Stimulated activated naive CD4-positive, alpha-beta T cell (primary cell): ENCODE results near the gene SIK2.
"Not testable (repeated sequence)": the region's sequence is repeated elsewhere in the genome, so short reads cannot be mapped to it uniquely, and the experiment has no call there.

Experiments used
- DNase-seq, 6 experiments: peaks; one replicate each; lab custom pipeline; 2025; lab: John Stamatoyannopoulos, UW

SIK2 gene

DNA sequence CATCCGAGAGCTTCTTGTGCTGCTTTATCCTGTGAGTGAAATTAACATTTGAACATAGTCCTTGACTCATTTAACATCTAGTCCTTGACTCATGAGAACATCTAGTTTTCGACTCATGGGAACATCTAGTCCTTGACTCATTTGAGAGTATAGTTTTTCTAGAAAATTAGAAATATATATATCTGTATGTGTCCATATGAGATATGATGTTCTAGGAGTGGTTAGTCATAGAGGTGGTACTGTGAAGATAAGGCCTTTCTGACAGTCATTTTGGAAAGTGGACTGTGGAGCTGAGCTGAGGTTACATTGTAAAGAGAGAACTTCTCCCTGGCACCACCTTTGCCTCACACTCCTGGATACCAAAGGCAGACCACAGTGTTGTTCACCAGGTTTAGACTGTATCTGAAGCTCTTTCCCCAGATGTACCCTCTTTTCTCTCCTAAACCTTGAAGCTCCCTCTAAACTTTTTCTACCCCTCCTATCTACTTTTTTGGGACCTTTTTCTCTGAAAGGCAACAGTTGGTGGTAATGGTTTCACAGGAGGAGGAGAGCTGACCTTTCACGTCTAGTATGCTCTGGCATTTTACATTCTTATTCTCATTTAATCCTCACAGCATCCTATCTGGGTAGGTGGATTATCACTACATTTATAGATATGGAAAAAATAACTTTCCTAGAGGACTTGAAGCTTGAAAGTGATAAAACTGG lies 96.8 kb downstream of the SIK2 start:
- DNase-seq, result no peak

DNA sequence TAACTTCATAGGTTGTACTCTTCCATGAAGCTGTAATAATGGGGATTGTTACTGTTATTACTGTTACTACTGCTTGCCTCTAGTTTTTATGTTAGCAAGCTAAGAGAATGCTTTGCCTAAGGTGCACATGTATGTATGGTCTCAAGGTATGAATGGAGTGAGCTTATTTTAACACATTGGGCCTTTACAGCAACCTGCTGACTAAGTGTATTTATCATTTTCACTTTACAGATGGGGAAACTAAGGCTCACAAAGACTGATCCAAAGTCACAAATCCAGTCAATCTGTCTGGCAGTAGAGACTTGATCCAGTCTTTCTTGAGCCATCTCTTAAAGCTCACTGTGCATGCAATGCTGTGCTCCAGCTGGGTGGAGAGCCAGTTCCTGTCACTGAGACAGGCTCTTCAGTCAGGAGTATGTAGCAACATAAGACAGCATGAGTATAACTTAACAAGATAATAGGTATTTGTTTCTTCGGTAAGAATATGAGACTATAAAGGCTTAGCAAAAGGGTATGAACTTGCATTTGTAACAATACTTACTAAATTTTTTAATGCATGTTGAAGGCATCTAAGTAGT lies 97.4 kb downstream of the SIK2 start:
- no peak for DNase-seq

GRCh38 chr11:111700162-111700561 lies 97.9 kb downstream of the SIK2 start:
- DNase-seq, result no peak

GRCh38 chr11:111702623-111703022 lies 100.4 kb downstream of the SIK2 start:
- no peak for DNase-seq

GRCh38 chr11:111703576-111703975 lies 101.3 kb downstream of the SIK2 start:
- no peak for DNase-seq

GRCh38 chr11:111707039-111707690 lies 104.9 kb downstream of the SIK2 start:
- DNase-seq, result no peak

DNA sequence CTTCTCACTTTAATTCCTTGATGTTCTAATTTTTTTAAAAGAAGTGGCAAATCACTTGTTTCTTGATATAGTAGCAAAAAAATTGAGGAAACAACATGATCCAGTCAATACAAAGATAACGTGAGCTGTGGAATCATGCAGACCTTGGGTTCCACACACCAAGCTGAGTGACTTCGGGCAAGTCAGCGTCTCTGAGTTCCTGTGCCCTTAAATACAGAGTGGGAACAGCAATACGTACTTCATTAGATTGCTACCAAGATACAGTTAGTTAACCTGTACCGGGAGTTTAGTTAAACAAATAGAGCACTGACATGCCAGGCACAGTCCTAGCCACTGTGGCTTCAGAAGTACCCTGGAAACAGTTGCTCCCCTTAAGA lies 105.4 kb downstream of the SIK2 start:
- no peak for DNase-seq

DNA sequence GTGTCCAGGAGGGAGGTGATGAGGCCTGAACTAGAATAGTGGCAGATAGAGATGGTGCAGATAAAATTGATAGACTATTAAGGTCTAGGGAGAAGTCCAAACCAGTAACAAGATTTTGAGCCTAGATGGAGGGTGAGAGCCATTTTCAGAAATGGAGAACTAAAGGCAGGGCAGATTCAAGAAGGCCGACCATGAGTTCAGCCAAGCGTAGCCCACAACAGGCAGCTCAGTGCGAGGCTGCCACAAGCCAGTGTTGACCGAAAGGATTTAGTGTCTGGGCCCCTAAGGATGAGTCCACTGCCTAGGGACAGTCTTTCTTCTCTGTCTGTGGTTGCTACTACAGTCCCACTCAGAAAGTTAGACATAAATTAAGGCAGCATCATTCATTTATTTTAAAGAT lies 112.3 kb downstream of the SIK2 start:
- DNase-seq, result no peak

GRCh38 chr11:111715142-111715816 lies 113.0 kb downstream of the SIK2 start:
- no peak for DNase-seq

DNA sequence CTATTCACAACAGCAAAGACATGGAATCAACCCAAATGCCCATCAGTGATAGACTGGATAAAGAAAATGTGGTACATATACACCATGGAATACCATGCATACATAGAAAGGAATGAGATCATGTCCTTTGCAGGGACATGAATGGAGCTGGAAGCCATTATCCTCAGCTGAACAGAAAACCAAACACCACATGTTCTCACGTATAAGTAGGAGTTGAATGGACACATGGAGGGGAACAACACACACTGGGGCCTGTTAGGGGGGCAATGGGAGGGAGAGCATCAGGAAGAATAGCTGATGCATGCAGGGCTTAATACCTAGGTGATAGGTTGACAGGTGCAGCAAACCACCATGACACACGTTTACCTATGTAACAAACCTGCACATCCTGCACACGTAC lies 115.4 kb downstream of the SIK2 start:
- DNase-seq, result not testable (repeated sequence)

GRCh38 chr11:111718436-111718835 lies 116.2 kb downstream of the SIK2 start:
- DNase-seq, result no peak

GRCh38 chr11:111718859-111719258 lies 116.6 kb downstream of the SIK2 start:
- DNase-seq, result no peak

- DNase-seq, result no peak
Measured at GRCh38 chr11:111719379-111719778, 117.1 kb downstream of the SIK2 start.

GRCh38 chr11:111720801-111721494 lies 118.7 kb downstream of the SIK2 start:
- no peak for DNase-seq

GRCh38 chr11:111722501-111722900 lies 120.3 kb downstream of the SIK2 start:
- DNase-seq, result no peak

DNA sequence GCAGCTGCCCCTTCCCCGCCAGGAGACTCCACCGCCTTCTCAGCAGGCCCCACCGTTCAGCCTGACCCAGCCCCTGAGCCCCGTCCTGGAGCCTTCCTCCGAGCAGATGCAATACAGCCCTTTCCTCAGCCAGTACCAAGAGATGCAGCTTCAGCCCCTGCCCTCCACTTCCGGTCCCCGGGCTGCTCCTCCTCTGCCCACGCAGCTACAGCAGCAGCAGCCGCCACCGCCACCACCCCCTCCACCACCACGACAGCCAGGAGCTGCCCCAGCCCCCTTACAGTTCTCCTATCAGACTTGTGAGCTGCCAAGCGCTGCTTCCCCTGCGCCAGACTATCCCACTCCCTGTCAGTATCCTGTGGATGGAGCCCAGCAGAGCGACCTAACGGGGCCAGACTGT lies 121.3 kb downstream of the SIK2 start:
- DNase-seq, result no peak

DNA sequence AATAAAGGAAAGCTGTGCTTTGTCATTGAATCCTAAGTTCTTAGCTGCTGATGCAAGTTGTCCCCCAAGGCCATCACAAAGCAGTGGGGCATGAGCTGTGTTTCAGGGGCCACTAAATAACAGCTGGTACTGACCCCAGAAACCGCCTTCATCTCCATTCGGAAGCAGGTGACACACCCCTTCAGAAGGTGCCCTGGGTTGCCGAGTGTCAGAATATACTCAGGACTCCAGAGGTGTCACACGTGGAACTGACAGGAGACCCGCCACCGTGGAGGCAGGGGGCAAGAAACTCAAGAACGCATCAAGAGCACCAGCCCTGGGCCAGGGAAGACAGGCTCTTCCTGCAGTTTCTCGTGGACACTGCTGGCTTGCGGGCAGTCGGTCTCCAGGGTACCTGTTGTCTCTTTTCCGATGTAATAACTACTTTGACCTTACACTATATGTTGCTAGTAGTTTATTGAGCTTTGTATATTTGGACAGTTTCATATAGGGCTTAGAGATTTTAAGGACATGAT lies 122.4 kb downstream of the SIK2 start:
- DNase-seq, result no peak

- no peak for DNase-seq
Measured at GRCh38 chr11:111725621-111726020, 123.4 kb downstream of the SIK2 start.

DNA sequence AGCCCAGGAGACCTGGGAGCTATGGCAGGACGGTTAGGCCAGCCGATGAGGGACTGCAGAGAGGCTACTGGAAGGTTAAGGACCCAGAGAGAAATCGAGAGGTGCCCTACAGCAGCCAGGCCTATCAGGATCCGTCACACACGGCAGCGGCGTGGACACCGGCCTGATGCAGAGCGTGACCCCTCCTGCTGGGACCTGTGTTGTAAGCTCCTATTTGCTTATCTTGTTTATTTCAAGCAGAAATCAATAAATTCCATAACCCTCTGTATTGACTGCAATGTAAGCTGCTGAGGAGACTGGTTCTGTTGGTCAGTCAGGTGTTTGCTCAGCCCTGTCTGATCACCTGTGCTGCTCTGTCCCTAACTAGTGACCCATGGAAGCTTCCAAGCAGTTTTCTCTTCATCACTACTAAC lies 124.1 kb downstream of the SIK2 start:
- DNase-seq, result no peak

DNA sequence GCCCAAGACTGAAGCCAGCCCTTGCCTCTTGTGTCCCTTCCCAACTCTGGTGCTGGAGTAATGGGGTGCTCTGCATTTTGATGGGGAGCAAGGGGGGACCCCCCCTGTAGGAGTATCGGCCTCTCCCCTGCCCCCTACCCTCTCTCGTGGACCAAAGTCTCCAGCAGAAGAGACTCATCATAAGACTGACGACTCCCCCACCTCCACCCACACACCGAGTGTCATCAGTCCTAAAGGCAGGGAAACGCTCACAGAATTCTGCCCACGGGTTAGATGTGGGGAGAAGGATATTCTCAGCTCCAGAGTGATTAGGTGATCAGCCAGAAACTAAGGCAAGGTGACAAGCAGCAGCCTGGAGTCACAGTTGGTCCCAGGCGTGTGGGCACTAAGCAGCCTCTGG lies 125.2 kb downstream of the SIK2 start:
- no peak for DNase-seq

DNA sequence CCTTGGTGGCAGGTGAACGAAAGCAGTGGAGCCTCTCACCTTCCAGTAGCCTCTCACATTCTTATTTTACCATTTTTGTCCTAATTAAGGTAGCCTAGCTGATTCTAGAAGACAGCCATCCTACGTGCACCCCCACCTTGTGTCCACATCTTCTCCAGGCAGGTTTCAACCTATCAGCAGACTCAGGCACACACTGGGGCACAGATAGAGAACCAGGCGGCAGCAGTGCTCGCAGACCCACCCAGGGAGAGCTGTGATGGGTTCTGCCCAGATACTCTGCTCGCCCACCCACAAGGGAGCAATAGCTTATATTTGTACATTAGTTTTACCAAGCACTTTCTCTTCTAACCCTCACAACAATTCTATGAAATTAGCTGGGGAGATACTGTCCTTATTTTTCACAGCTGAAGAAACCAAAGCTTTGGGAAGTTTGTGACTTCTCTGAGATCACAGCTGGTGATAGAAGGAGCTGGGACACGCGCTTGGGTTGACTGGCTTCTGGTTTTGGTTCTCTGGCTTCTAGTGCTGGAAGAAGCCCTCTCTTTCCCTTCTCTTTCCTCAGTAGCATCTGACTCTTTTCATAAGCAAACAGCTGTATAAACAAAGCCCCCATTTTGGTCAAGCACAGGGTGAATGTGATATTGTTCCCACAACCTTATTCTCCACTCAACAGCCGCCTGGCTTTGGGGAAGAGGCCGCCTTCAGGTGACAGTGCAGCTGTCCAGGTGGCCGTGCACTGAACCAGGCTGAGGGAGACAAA lies 127.0 kb downstream of the SIK2 start:
- DNase-seq, result no peak
